RWPE1 (cell line): ENCODE measurements around the gene HOXB2.
A peak's percentile ranks its signal among the peaks of the same experiment; 100 is the strongest.

Experiments used
- CTCF ChIA-PET: fragments of 350-600 bp; sonication (Branson Sonifier 250); formaldehyde crosslinking; extraction: SDS; loops from one replicate; lab custom pipeline; 2021; lab: Yijun Ruan, JAX
- POLR2A ChIA-PET: fragments of 400-600 bp; formaldehyde crosslinking; extraction: SDS; loops from one replicate; lab custom pipeline; 2020; ENCODE audit warnings: antibody characterized with exemption; ENCODE audit not compliant: low non-redundant PET; lab: Yijun Ruan, JAX
- DNase-seq: peaks from one replicate; pipeline ENCODE4 v3.0.0; 2012; ENCODE audit warnings: low spot score
- H3K27ac ChIP-seq: fragments of 450-650 bp; 2 replicates; pipeline ENCODE4 v1.5.1; 2017
- CTCF ChIP-seq: fragments of 450-650 bp; conservative IDR thresholded peaks from 2 replicates; pipeline ENCODE4 v1.5.1; 2017; ENCODE audit warnings: low read depth, mild to moderate bottlenecking

Gene HOXB2

GRCh38 chr17:48546924-48547807, 2.3 kb upstream of the HOXB2 start:
- ChIA-PET POLR2A (no interaction called here), CTCF (interaction anchor here (0.6 to 1.0 kb wide), 3 partner anchors 41 to 284 kb away, joined by 3 read pairs; no protein-coding TSS in a partner anchor)
- H3K27ac ChIP-seq = peak overlapping the region; percentile 0; the same call in 1 of the 2 replicates
- no peak for DNase-seq
- no peak for TF ChIP-seq CTCF

GRCh38 chr17:48546137-48546923, 1.4 kb upstream of the HOXB2 start:
- H3K27ac ChIP-seq = peak overlapping the region; percentile 0; the same call in 1 of the 2 replicates
- CTCF ChIA-PET = interaction anchor here (1.0 kb wide), 1 partner anchor 197 kb away, joined by 3 read pairs; no protein-coding TSS in a partner anchor
- DNase-seq = no peak
- POLR2A ChIA-PET = no interaction called here
- no peak for TF ChIP-seq CTCF

GRCh38 chr17:48545539-48545938, 630 bp upstream of the HOXB2 start:
- CTCF ChIA-PET = no interaction called here
- H3K27ac ChIP-seq = no peak overlapping the region
- POLR2A ChIA-PET = no interaction called here
- DNase-seq = no peak
- no peak for TF ChIP-seq CTCF

- no peak for DNase-seq
- ChIA-PET POLR2A (no interaction called here), CTCF (no interaction called here)
- no peak for TF ChIP-seq CTCF
- no peak overlapping the region for H3K27ac ChIP-seq
These were observed 424 bp downstream of the HOXB2 start for GRCh38 chr17:48544349-48545021.

GRCh38 chr17:48543854-48544348, 1.0 kb downstream of the HOXB2 start:
- POLR2A ChIA-PET = no interaction called here
- no peak overlapping the region for H3K27ac ChIP-seq

More at GRCh38 chr17:48543854-48544348, 1.0 kb downstream of the HOXB2 start:
- no peak for TF ChIP-seq CTCF
- CTCF ChIA-PET = no interaction called here
- DNase-seq = no peak
